Hepatocyte (in vitro differentiated cells): Measurements from ENCODE around the gene ZNF281. TPM values are rescaled to one million over a fixed set of nuclear protein-coding genes. Genes with fewer than 3 reads are reported as not detected.

Experiments used
- DNase-seq: peaks from one replicate; pipeline ENCODE4 v3.0.0-alpha.2; 2016; ENCODE audit warnings: low spot score
- H2AFZ ChIP-seq: fragments of 200-600 bp; sonication (generic); 2 replicates; pipeline ENCODE4 v1.6.0; 2016; ENCODE audit warnings: antibody characterized with exemption, mild to moderate bottlenecking
- H3K27ac ChIP-seq: fragments of 200-600 bp; sonication (generic); 2 replicates; pipeline ENCODE4 v1.5.1; 2016; ENCODE audit warnings: mild to moderate bottlenecking
- H3K27me3 ChIP-seq: fragments of 200-600 bp; sonication (generic); 2 replicates; pipeline ENCODE4 v1.6.1; 2016
- H3K36me3 ChIP-seq: fragments of 200-600 bp; sonication (generic); replicated peaks from 2 replicates; pipeline ENCODE4 v1.5.1; 2016; ENCODE audit warnings: low read depth; ENCODE audit not compliant: insufficient read depth
- H3K4me1 ChIP-seq: fragments of 200-600 bp; sonication (generic); 2 replicates; pipeline ENCODE4 v1.5.1; 2016; ENCODE audit warnings: mild to moderate bottlenecking, moderate library complexity; ENCODE audit not compliant: insufficient read depth
- H3K4me2 ChIP-seq: fragments of 200-600 bp; sonication (generic); 2 replicates; pipeline ENCODE4 v1.6.0; 2016
- H3K4me3 ChIP-seq: fragments of 200-600 bp; sonication (generic); 2 replicates; pipeline ENCODE4 v1.5.1; 2016; ENCODE audit warnings: mild to moderate bottlenecking
- H3K79me2 ChIP-seq: fragments of 200-600 bp; sonication (generic); 2 replicates; pipeline ENCODE4 v1.6.0; 2017; ENCODE audit warnings: mild to moderate bottlenecking
- H3K9me2 ChIP-seq: fragments of 200-600 bp; sonication (generic); replicated peaks from 2 replicates; pipeline ENCODE4 v1.6.0; 2017; ENCODE audit warnings: mild to moderate bottlenecking; ENCODE audit not compliant: insufficient read depth
- H3K9me3 ChIP-seq: fragments of 200-600 bp; sonication (generic); 2 replicates; pipeline ENCODE4 v1.5.1; 2016; ENCODE audit warnings: low read depth, mild to moderate bottlenecking
- H4K20me1 ChIP-seq: fragments of 200-600 bp; sonication (generic); 2 replicates; pipeline ENCODE4 v1.6.0; 2016; ENCODE audit warnings: mild to moderate bottlenecking; ENCODE audit not compliant: insufficient read depth, poor library complexity, severe bottlenecking
- EZH2 ChIP-seq: fragments of 200-600 bp; sonication (generic); IDR thresholded peaks from 2 replicates; pipeline ENCODE4 v1.6.1; 2016; ENCODE audit warnings: antibody characterized with exemption, mild to moderate bottlenecking, borderline replicate concordance
- EZH2phosphoT487 ChIP-seq: fragments of 200-600 bp; sonication (generic); IDR thresholded peaks from one replicate; pipeline ENCODE4 v1.6.1; 2018; ENCODE audit warnings: antibody characterized with exemption, mild to moderate bottlenecking, low read depth, moderate library complexity; ENCODE audit not compliant: unreplicated experiment, severe bottlenecking
- WGBS: methylation state at CpG from one replicate; pipeline ENCODE4 v1.1.6; 2016; ENCODE audit warnings: low lambda C conversion rate; ENCODE audit errors: missing lambda C conversion rate; 5-methylcytosine and 5-hydroxymethylcytosine counted together
- polyA plus RNA-seq: library from polyadenylated mRNA; unstranded; fragments of >200 nt; fragmentation: Nextera tagmentation; extraction: Ambion mirVana; gene quantifications from 2 replicates; pipeline ENCODE4 v1.2.1, GENCODE V29; 2016
- total RNA-seq: library from RNA; depleted of rRNA; stranded (reverse); fragments of >200 nt; gene quantifications from 2 replicates; pipeline ENCODE4 v1.2.3, GENCODE V29; 2014
- TF ChIP-seq, protein P1 (sequence below): fragments of 200-600 bp; sonication (generic); IDR thresholded peaks from 2 replicates; pipeline ENCODE4 v1.5.1; 2016; ENCODE audit warnings: antibody characterized with exemption, mild to moderate bottlenecking; ENCODE audit not compliant: poor library complexity

Gene ZNF281
- total and polyA plus RNA-seq, 2 experiments from 2014 or later, result 19.2 to 26.6 TPM

DNA sequence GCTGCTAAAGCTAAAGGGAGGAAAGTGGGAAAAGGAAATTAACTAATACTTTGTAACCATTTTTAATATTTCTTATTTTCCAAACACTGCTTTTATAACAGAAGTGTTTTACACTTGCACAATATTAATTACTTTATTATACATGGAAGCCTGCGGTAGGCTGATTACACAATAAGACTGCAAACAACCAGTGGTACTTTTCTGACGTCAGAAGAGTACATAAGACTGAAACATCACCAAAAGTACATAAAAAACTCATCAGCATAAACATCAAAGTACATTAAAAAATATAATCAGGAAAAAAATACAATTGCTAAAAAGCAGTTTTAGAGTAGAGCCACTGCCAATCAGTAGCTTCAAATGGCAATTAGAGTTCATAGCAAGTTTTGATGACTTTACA lies 4.6 kb downstream of the ZNF281 start:
- TF ChIP-seq, protein P1, sequence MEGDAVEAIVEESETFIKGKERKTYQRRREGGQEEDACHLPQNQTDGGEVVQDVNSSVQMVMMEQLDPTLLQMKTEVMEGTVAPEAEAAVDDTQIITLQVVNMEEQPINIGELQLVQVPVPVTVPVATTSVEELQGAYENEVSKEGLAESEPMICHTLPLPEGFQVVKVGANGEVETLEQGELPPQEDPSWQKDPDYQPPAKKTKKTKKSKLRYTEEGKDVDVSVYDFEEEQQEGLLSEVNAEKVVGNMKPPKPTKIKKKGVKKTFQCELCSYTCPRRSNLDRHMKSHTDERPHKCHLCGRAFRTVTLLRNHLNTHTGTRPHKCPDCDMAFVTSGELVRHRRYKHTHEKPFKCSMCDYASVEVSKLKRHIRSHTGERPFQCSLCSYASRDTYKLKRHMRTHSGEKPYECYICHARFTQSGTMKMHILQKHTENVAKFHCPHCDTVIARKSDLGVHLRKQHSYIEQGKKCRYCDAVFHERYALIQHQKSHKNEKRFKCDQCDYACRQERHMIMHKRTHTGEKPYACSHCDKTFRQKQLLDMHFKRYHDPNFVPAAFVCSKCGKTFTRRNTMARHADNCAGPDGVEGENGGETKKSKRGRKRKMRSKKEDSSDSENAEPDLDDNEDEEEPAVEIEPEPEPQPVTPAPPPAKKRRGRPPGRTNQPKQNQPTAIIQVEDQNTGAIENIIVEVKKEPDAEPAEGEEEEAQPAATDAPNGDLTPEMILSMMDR, result no peak
- no peak for TF ChIP-seq EZH2phosphoT487
- no peak for TF ChIP-seq EZH2
- Histone ChIP-seq H3K36me3 (peaks cover 4% of the 10 kb centered on the region), H3K27me3 (no peaks in the 10 kb centered on the region), H4K20me1 (no peaks in the 10 kb centered on the region), H3K4me1 (peaks cover 20% of the 10 kb centered on the region), H3K9me3 (no peaks in the 10 kb centered on the region), H3K79me2 (peaks cover 67% of the 10 kb centered on the region), H3K27ac (no peak overlapping the region), H3K4me3 (no peak overlapping the region), H2AFZ (no peak overlapping the region), H3K4me2 (peak overlapping the region; percentile 56), H3K9me2 (no peaks in the 10 kb centered on the region)
- WGBS, result 36% methylated on average over 2 of the region's 2 CpGs
- DNase-seq, result no peak

DNA sequence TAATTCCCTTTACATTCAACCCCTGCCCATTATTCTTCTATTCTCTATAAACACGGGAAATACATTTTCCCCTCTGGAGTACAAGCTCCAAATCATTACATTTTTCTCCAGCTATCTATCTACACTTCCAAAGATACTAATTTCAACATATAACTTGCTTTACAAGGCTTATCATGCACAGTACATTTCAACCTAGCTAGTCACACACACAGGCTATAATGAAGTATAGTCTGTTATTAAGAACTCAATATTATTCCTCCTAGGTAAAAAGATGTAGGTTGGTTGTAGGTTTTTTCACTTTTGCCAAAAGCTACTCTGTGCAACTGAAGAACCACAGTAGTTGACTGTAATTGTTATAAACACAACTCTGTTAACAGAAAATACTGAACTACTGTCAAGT lies 8.1 kb downstream of the ZNF281 start:
- no peaks in the 10 kb centered on the region for H3K9me3 ChIP-seq
- no peaks in the 10 kb centered on the region for H3K27me3 ChIP-seq
- TF ChIP-seq EZH2phosphoT487 (no peak), EZH2 (no peak)
- TF ChIP-seq, protein P1, result no peak
- H3K4me1 ChIP-seq, result peaks cover 17% of the 10 kb centered on the region
- H3K36me3 ChIP-seq, result no peaks in the 10 kb centered on the region
- no peak for DNase-seq
- peaks cover 4% of the 10 kb centered on the region for H4K20me1 ChIP-seq
- WGBS, result 85% methylated on average over 1 of the region's 1 CpG
- no peaks in the 10 kb centered on the region for H3K9me2 ChIP-seq
- H3K79me2 ChIP-seq, result peaks cover 41% of the 10 kb centered on the region
- no peak overlapping the region for H3K27ac ChIP-seq
- H2AFZ ChIP-seq, result no peak overlapping the region
- H3K4me2 ChIP-seq, result peak overlapping the region; percentile 3
- H3K4me3 ChIP-seq, result no peak overlapping the region

DNA sequence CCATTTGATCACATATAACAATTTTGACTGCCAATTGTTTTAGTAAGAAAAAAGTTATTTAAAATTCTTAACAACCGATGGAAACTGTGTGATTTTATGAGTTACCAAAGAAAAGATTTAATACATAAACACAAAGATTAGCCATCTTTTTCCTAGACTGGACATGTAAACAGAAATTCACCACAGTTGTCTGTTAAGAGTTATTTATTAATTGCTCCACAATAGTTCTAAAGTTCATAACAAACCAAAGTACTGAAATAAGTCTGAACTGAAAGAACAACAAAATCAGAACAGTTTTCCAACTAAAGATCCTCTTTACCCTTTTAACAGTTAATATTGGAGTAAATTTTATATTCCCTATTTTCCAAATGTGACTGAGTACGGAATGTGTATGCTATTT lies 8.6 kb downstream of the ZNF281 start:
- WGBS, result 85% methylated on average over 2 of the region's 2 CpGs
- Histone ChIP-seq H3K4me1 (peaks cover 13% of the 10 kb centered on the region), H3K27me3 (no peaks in the 10 kb centered on the region), H3K4me2 (no peak overlapping the region), H2AFZ (no peak overlapping the region), H3K79me2 (peaks cover 36% of the 10 kb centered on the region), H4K20me1 (peaks cover 4% of the 10 kb centered on the region), H3K9me3 (no peaks in the 10 kb centered on the region), H3K27ac (no peak overlapping the region), H3K9me2 (no peaks in the 10 kb centered on the region), H3K4me3 (no peak overlapping the region), H3K36me3 (no peaks in the 10 kb centered on the region)
- TF ChIP-seq, protein P1, result no peak
- TF ChIP-seq EZH2phosphoT487 (no peak), EZH2 (no peak)
- no peak for DNase-seq

DNA sequence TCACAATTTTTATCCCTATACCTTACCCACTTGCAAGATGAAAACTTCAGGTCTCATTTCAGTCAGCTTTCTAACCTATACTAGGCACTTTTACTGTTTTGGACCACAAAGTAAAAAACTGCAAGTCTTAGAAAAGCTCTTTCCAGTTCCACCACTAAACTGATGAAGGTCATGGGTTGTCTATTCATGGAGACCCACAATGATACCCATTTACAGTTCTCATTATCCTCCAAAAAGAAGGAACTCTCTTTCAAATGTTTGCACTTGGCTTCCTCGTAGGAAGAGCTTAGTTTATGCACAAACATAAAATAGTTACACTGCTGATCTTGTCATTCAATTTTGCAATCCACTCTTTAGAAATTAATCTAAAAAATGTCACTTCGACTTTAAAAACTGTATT lies 9.3 kb downstream of the ZNF281 start:
- Histone ChIP-seq H3K79me2 (peaks cover 29% of the 10 kb centered on the region), H3K9me3 (no peaks in the 10 kb centered on the region), H3K4me2 (no peak overlapping the region), H3K27ac (no peak overlapping the region), H3K36me3 (no peaks in the 10 kb centered on the region), H2AFZ (no peak overlapping the region), H3K4me1 (peaks cover 6% of the 10 kb centered on the region), H3K9me2 (no peaks in the 10 kb centered on the region), H3K27me3 (no peaks in the 10 kb centered on the region), H4K20me1 (peaks cover 4% of the 10 kb centered on the region), H3K4me3 (no peak overlapping the region)
- WGBS, result 87% methylated on average over 2 of the region's 2 CpGs
- DNase-seq, result no peak
- TF ChIP-seq EZH2, result no peak
- TF ChIP-seq, protein P1, result no peak
- TF ChIP-seq EZH2phosphoT487, result no peak
